Tibial nerve (tissue), 4 donors: ENCODE results near the gene CAMKMT. TPM values are rescaled to one million over a fixed set of nuclear protein-coding genes. Genes with fewer than 3 reads are reported as not detected.

Experiments used
- DNase-seq, 2 donors: peaks; one replicate each; pipeline ENCODE4 v3.0.0-alpha.2; 2019; ENCODE audit warnings: low spot score in 2 of 2
- H3K27ac ChIP-seq, 4 donors: fragments of 200-600 bp; sonication (generic) in 3 of 4; one replicate each; pipeline ENCODE4 v1.5.1; 2017 to 2019; ENCODE audit warnings: mild to moderate bottlenecking in 1 of 4
- H3K27me3 ChIP-seq, 2 donors: fragments of 200-600 bp; sonication (generic) in 1 of 2; one replicate each; pipeline versions ENCODE4 v1.5.1 to v1.6.0; 2017 to 2019
- H3K36me3 ChIP-seq, 3 donors: fragments of 200-600 bp; sonication (generic); one replicate each; pipeline ENCODE4 v1.5.1; 2018 to 2019
- H3K4me1 ChIP-seq, 4 donors: fragments of 200-600 bp; sonication (generic) in 3 of 4; one replicate each; pipeline ENCODE4 v1.5.1; 2017 to 2019
- H3K4me3 ChIP-seq, 4 donors: fragments of 200-600 bp; sonication (generic) in 3 of 4; one replicate each; pipeline ENCODE4 v1.5.1; 2017 to 2019; ENCODE audit warnings: mild to moderate bottlenecking in 1 of 4, moderate library complexity in 1 of 4
- H3K9me3 ChIP-seq, 4 donors: fragments of 200-600 bp; sonication (generic) in 3 of 4; one replicate each; pipeline ENCODE4 v1.5.1; 2017 to 2019
- EP300 ChIP-seq, 2 donors: sonication (generic); formaldehyde crosslinking; IDR thresholded peaks; one replicate each; pipeline ENCODE4 v1.6.1; 2017; ENCODE audit warnings: antibody characterized with exemption in 2 of 2, mild to moderate bottlenecking in 1 of 2
- POLR2A ChIP-seq, 2 donors: fragments of 450-650 bp; IDR thresholded peaks; one replicate each; pipeline ENCODE4 v1.6.1; 2017; ENCODE audit warnings: antibody characterized with exemption in 2 of 2, mild to moderate bottlenecking in 2 of 2, moderate library complexity in 2 of 2
- WGBS, 2 donors: methylation state at CpG; one replicate each; pipeline ENCODE4 v1.1.5; 2018; 5-methylcytosine and 5-hydroxymethylcytosine counted together
- total RNA-seq, 4 donors: library from RNA; depleted of rRNA; stranded (reverse); fragments of >200 nt; gene quantifications; one replicate each; pipeline ENCODE4 v1.1.0, GENCODE V29; 2016
- TF ChIP-seq, protein P1 (sequence below), 5 experiments: fragments of 200-600 bp in 3 of 5; fragments of 450-650 bp in 2 of 5; sonication (generic) in 3 of 5; IDR thresholded peaks; one replicate each; pipeline ENCODE4 v1.5.1; 2016 to 2019; ENCODE audit warnings: antibody characterized with exemption in 5 of 5, mild to moderate bottlenecking in 3 of 5, moderate library complexity in 2 of 5

The CAMKMT gene
- total RNA-seq, 4 donors from 2014 or later, result 8.4 to 14.1 (median 9.7) TPM

DNA sequence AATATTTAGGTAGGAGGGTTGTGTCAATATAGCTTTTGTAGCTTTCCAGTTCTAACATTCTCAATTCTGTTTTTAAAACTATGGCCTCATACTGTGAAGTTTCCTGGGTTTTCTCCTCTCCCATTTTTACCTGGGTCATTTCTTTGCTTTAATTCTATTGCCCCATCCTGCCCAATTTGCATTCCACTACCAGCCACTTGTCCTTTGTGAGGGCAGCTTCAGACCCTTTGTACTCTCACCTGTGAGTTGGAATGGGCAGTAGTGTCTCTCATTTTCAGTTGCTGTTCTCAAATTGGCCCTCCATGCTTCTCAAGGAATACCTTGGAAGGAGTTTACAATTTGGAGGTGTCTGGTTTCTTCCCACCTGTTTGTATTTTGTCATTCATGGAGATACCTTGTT, 108.4 kb downstream of the CAMKMT start:
- H3K4me1 ChIP-seq, result no peaks in the 10 kb centered on the region
- no peak for TF ChIP-seq EP300 (IDR thresholded peaks at IDR 0.05)
- TF ChIP-seq, protein P1, sequence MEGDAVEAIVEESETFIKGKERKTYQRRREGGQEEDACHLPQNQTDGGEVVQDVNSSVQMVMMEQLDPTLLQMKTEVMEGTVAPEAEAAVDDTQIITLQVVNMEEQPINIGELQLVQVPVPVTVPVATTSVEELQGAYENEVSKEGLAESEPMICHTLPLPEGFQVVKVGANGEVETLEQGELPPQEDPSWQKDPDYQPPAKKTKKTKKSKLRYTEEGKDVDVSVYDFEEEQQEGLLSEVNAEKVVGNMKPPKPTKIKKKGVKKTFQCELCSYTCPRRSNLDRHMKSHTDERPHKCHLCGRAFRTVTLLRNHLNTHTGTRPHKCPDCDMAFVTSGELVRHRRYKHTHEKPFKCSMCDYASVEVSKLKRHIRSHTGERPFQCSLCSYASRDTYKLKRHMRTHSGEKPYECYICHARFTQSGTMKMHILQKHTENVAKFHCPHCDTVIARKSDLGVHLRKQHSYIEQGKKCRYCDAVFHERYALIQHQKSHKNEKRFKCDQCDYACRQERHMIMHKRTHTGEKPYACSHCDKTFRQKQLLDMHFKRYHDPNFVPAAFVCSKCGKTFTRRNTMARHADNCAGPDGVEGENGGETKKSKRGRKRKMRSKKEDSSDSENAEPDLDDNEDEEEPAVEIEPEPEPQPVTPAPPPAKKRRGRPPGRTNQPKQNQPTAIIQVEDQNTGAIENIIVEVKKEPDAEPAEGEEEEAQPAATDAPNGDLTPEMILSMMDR (IDR thresholded peaks at IDR 0.05), result no peak
- no peak for TF ChIP-seq POLR2A (IDR thresholded peaks at IDR 0.05)
- peaks cover 0 to 26% (median 3%) of the 10 kb centered on the region in 4 donors for H3K9me3 ChIP-seq
- H3K27me3 ChIP-seq, result no peaks in the 10 kb centered on the region
- no peak overlapping the region for H3K4me3 ChIP-seq
- DNase-seq, result no peak
- H3K27ac ChIP-seq, result no peak overlapping the region
- H3K36me3 ChIP-seq, result no peaks in the 10 kb centered on the region

DNA sequence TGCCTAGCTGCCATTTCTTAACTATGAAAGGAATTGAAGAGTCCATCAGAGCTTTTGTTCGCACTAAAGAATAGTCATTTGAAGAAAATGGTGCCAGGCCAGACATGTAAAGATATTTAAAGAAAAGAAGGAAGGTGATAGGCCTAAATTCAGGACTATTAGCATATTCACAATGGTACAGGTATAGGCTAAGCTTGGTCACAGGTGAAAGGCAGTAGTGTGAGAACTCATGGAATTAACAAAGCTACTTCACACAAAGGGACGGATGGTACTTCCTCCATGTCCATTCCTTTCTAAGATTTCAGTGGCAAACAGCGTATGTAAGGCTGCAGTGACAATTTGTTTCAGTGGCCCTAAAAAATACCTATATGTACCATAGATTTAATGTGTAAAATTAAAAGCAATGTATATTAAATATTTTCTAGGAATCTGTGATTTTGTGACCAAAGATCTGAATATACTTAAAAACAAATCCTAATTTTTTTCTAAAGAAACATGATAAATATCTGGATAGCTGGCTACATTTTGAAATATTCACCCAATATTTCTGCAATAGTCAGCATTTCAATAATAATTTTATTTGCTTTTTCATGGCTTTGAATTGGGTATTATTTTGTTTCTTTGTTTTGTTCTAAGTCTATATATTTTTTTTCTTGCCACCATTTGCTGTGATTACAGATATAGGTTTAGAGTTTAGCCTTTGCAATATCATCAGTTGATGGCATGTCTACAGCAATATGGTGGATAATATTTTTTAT, 116.1 kb downstream of the CAMKMT start:
- TF ChIP-seq EP300 (IDR thresholded peaks at IDR 0.05), result no peak
- no peak for TF ChIP-seq POLR2A (IDR thresholded peaks at IDR 0.05)
- TF ChIP-seq, protein P1 (IDR thresholded peaks at IDR 0.05), result no peak
- H3K27me3 ChIP-seq, result no peaks in the 10 kb centered on the region
- WGBS, 2 donors, result 93 to 94% methylated on average over 3 of the region's 3 CpGs
- no peaks in the 10 kb centered on the region for H3K9me3 ChIP-seq
- DNase-seq, result no peak
- no peak overlapping the region for H3K27ac ChIP-seq
- H3K4me3 ChIP-seq, result no peak overlapping the region
- H3K36me3 ChIP-seq, result no peaks in the 10 kb centered on the region
- H3K4me1 ChIP-seq, result no peaks in the 10 kb centered on the region

DNA sequence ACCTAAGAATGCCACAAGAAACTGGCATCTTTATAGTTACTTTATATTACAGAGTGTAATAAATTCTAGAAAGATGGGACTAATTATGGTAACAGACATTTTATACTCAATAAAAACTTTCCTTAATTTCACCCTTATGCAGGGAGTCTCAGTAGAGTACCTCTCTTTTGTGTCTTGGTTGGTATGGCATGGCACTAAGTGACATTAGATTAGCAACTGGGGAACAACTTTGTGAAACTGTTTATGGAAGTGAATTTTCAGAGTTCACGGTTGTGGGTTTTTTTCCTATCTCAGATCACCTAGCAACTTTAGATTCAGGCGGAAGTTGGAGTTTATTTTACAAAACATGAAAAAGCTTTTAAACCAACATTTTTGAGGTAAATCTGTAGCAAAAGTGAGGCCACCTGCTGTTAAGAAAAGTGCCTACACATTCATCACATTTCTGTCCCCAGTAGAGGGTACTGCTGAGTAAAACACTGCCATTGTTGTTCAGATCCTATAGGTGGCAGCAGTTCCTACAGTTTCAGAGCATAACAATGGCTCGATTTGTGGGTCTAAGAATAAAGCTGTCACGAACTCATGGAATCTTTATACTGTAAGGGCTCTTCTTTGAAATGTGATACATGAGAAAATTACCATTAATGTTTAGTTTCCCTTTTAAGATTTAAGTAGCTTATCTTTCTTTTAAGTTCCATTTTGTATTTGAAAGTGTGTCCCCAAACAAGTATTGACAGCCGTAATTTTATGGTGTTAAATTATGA, 117.6 kb downstream of the CAMKMT start:
- Histone ChIP-seq H3K36me3 (no peaks in the 10 kb centered on the region), H3K9me3 (no peaks in the 10 kb centered on the region), H3K27me3 (no peaks in the 10 kb centered on the region), H3K4me1 (no peaks in the 10 kb centered on the region), H3K27ac (no peak overlapping the region), H3K4me3 (no peak overlapping the region)
- 18 to 24% methylated on average over 5 of the region's 5 CpGs for WGBS, 2 donors
- DNase-seq, result peak in 1 of 2 donors; percentile 57
- TF ChIP-seq, protein P1 (IDR thresholded peaks at IDR 0.05), result peak; percentile 92 to 96 (median 96)
- no peak for TF ChIP-seq EP300 (IDR thresholded peaks at IDR 0.05)

DNA sequence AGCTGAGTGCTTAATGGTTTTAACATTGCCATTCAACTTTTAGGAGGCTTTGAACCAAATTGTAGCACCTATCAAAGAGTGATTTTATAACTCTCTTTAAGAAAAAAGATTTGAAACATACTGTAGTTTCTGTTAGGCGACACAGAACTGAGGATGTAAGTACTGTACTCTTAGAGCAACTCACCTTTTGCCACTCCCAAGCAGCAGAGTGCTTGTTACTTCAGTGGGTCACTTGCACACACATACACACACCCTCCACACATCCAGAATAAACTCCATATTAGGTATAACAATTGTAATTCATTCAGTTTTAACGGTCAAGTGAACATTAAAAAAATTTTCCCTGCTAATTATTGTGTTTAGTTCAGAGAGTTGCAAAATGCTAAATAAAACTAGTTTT, 118.3 kb downstream of the CAMKMT start:
- TF ChIP-seq POLR2A (IDR thresholded peaks at IDR 0.05) (no peak), EP300 (IDR thresholded peaks at IDR 0.05) (no peak)
- TF ChIP-seq, protein P1 (IDR thresholded peaks at IDR 0.05), result no peak
- H3K27me3 ChIP-seq, result no peaks in the 10 kb centered on the region
- no peak overlapping the region for H3K27ac ChIP-seq
- no peak for DNase-seq
- H3K4me3 ChIP-seq, result no peak overlapping the region
- no peaks in the 10 kb centered on the region for H3K36me3 ChIP-seq
- H3K4me1 ChIP-seq, result no peaks in the 10 kb centered on the region
- 91 to 92% methylated on average over 2 of the region's 2 CpGs for WGBS, 2 donors
- no peaks in the 10 kb centered on the region for H3K9me3 ChIP-seq

DNA sequence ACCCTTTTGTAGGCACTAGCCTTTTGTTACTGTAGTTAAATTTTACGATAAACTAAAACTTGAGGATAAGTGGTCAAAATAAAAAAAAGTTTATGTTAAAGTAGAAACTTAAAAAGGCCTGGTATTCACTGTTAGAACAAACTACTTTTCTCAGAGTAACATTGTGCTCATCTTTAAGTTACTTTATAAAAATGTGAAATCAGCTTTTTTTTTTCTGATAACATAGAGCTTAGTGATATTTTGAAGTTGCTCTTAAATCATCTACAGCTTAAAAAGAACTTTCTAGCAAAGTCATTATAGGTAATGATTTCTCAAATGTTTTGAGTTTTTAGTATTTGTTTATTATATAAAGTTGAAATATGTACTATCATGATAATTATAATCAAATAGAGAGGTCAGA, 125.3 kb downstream of the CAMKMT start:
- Histone ChIP-seq H3K27me3 (no peaks in the 10 kb centered on the region), H3K4me1 (no peaks in the 10 kb centered on the region), H3K9me3 (no peaks in the 10 kb centered on the region), H3K4me3 (no peak overlapping the region), H3K27ac (no peak overlapping the region), H3K36me3 (no peaks in the 10 kb centered on the region)
- no peak for DNase-seq
- no peak for TF ChIP-seq EP300 (IDR thresholded peaks at IDR 0.05)
- 98 to 100% methylated on average over 1 of the region's 1 CpG for WGBS, 2 donors
